Pons (tissue), 1 donor: ENCODE data around the gene CRY2.
"Not testable (repeated sequence)": the region's sequence is repeated elsewhere in the genome, so short reads cannot be mapped to it uniquely, and the experiment has no call there.

Experiments
- DNase-seq: peaks from one replicate; pipeline ENCODE4 v3.0.0-alpha.2; 2016; ENCODE audit warnings: low spot score

Gene CRY2

DNA sequence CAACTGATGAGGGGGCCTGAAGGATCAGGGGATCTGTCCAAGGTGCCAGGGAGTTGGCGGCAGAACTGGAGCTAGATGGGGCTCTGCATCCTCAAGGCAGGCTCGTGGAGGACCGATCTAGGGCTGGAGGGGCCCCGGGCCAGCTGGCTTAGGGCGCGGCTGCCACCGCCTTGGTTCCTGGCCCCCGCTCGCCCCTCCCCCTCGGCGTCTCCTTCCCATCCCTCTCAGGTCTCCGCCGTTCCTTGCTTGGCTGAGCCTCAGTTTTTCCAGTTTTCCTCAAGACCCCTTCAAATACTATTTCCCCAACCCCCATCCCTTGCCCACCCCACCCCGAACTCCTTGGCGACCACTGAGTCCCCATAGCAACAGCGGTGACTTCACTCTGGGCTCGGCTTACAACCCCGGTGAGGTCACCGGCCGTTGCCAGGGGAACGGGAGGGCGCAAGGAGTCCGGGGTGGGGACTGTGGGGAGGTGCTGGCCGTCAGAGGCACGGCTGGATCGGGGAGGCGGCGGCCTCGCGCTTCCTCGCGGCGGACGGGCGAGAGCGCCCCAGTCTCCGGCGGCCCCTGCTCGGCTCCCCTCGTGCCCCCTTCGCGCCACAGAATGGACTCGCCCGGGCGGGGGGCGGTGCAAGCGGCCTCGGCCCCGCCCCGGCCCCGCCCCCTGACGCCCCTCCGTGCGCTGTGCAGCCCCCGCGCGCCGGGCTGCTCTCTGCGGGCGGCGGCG, 52.3 kb downstream of the CRY2 start:
- peak; percentile 90 for DNase-seq

GRCh38 chr11:45900175-45900800, 53.0 kb downstream of the CRY2 start:
- not testable (repeated sequence) for DNase-seq

DNA sequence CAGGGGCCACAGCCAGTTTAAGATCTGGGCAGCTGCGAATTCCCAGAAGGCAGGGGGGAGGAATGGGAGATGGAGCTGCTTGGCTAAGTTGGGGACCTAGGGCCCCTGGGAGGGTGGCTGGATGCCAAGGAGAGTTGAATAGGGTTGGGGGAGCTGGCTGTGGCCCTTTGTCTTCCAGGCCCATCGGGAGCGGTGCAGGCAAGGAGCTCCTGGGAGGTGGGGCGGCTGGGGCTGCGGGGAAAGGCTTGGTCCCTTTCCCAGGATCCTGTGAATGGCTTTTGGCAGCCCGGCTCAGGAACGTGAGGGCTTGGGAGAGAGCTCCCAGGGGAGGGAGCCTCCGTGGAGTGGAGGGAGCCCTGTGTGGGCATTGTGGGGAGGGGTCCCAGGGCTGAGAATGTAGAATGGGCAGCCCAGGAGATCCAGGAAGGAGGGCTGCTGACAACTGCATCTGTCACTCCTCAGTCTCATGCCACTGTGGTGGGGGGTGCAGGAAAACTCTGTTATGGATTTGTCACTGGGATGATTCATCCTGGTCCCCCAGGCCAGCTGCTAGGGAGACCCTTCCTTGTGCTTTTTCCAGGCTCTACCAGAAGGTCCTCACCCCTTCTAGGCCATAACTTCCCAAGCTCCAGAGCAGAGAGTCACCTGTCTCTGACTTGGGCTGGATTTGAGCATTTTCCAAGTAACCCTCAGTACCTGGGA, 53.8 kb downstream of the CRY2 start:
- peak; percentile 77 for DNase-seq

GRCh38 chr11:45901626-45902025, 54.4 kb downstream of the CRY2 start:
- DNase-seq: peak; percentile 97

DNA sequence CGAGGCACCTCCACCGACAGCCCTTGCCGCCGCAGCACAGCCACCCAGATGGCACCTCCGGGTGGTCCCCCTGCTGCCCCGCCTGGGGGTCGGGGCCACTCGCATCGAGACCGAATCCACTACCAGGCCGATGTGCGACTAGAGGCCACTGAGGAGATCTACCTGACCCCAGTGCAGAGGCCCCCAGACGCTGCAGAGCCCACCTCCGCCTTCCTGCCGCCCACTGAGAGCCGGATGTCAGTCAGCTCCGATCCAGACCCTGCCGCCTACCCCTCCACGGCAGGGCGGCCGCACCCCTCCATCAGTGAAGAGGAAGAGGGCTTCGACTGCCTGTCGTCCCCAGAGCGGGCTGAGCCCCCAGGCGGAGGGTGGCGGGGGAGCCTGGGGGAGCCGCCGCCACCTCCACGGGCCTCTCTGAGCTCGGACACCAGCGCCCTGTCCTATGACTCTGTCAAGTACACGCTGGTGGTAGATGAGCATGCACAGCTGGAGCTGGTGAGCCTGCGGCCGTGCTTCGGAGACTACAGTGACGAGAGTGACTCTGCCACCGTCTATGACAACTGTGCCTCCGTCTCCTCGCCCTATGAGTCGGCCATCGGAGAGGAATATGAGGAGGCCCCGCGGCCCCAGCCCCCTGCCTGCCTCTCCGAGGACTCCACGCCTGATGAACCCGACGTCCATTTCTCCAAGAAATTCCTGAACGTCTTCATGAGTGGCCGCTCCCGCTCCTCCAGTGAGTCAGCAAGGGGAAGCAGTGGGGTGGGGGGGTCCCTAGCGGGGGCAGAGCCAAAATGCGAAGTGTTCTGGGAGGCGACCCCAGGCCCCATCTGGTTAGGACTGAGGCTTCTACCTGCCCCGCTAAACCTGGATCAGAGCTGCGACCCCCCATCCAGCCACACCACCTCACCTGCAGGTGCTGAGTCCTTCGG, 55.4 kb downstream of the CRY2 start:
- no peak for DNase-seq

GRCh38 chr11:45904309-45904915, 57.1 kb downstream of the CRY2 start:
- DNase-seq: no peak

DNA sequence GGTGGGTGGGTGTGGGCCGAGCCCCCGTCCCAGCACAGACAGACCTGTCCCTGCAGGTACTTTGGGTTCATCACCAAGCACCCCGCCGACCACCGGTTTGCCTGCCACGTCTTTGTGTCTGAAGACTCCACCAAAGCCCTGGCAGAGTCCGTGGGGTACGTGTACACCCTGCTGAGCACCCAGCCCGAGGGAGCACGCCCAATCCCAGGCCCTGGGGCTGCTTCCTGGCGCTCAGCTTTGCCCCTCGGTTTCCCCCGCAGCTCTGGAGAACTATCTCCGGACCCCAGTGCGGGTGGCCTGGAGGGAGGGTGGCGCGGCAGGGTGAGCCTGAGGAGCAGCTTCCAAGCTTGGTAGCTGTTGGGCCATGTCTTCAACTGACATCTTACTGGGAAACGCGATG, 57.8 kb downstream of the CRY2 start:
- DNase-seq: no peak

GRCh38 chr11:45905576-45905975, 58.3 kb downstream of the CRY2 start:
- DNase-seq: not testable (repeated sequence)

DNA sequence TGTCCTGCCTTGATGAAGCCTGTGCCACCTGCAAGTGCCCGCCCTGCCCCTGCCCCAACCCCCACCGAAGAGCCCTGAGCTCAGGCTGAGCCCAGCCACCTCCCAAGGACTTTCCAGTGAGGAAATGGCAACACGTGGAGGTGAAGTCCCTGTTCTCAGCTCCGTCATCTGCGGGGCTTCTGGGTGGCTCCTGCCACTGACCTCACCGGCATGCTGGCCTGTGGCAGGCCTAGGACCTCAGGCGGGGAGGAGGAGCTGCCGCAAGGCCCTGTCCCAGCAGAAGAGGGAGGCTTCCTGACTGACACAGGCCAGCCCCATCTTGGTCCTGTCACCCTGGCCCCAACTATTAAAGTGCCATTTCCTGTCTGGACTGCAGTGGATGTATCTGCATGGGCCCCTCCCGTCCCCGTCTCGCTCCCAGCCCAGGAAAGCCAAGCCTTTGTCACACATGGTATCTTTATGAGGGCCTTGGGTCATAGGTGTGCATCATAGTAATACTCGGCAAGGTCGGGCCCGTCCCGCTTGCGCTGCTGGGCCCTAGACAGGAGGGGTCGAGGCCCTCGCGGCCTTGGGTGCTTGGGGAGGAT, 58.9 kb downstream of the CRY2 start:
- no peak for DNase-seq

GRCh38 chr11:45906965-45907611, 59.8 kb downstream of the CRY2 start, which contains the start of gene FREY1:
TSS of gene FREY1 (minus strand) at chr11:45907271. CDS start at chr11:45907245, 26 bp downstream.
- DNase-seq: peak; percentile 53

GRCh38 chr11:45907911-45908370, 60.7 kb downstream of the CRY2 start:
- DNase-seq: no peak

DNA sequence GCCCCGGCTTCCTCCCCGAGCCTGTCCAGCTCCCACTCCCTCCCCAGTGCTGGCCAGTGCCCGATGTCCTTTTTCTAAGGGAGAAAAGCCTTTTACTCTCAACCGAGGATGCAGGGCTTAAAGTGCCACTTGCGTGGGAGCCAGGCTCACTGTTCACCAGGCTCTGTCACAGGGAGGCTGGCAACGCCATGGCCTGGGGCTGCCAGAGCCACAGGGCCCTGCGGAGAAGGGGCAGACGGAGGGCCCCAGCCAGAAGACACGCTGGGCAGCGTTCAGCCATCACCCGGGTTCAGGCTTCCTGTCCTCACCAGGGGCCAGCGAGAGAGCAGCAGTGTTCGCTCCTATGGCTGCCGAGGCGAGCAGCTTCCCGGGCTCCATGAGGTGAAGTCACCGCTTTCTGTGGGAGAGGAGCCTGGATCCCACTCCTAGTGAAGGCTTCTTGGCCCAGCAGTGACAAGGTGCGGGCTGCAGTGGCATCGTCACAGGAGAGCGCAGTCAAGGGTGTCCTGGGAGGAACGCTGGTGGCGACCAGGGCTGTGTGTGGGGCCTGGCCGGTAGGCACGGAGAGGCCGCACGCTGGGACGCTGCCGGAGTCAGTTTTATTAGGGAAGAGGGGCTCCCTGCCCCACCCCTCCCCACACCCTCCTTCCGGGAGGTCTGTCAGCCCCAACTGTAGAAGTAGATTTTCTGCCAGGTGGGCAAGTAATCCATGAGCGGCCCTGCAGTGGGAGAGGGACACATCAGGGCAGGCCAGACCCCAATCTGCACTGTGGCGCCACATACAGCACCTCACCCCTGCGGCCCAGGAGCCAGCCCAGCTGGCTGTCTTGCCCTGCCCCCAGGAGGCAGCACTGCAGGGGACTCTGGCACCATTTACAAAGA, 62.6 kb downstream of the CRY2 start:
- DNase-seq: no peak

GRCh38 chr11:45910623-45911022, 63.3 kb downstream of the CRY2 start:
- DNase-seq: no peak

- DNase-seq: no peak
Observed at GRCh38 chr11:45913514-45913913, 66.2 kb downstream of the CRY2 start.

DNA sequence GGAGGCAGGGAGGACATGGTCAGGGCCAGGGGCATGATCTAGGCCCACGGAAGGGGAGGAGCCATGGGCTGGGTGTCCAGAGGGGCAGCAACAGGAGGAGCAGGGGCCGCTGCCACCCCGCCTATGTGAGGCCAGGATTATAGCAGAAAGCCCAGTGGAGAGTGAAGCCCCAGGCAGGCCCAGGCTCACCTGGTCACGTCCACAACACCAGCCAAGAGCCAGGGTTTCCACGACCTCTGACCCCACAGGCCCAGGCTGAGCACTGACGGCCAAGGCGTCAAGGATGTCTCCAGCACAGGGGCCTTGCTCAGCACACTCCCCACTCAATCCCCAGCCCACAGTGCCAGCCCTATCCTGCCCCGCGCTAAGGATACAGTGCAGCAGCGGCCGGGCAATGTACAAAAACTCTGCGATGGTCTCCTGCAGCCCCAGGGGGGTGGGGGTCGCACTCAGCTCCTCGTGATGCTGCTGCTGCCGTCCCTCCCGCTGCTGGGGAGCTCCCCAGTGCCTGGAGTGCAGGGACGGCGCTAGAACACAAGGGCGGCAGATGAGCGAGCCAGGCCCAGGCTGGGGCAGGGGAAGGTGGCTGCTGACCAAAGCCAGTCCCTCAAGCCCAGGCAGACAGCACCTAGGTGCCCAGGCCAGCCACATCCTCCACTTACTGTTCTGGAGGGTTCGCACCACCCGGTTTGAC, 66.8 kb downstream of the CRY2 start:
- DNase-seq: no peak

DNA sequence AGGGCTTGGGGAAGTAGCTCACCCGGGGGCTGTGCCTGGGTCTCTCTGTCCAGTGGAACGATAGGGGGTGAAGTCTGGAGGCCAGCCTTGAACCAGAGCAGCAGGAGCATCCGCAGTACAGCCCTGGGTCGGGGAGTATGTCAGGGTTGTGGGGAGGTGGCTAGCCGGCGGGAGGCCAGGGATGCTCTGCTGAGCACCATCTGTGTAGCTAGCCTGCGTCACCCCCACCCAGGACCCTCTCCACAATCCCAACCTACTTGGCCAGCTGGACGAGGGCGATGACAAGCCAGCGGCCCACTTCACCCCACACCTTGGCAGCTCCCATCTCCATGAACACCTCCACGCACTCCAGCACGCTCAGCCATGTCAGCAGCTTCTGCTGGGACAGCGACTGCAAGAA, 68.2 kb downstream of the CRY2 start:
- DNase-seq: no peak

DNA sequence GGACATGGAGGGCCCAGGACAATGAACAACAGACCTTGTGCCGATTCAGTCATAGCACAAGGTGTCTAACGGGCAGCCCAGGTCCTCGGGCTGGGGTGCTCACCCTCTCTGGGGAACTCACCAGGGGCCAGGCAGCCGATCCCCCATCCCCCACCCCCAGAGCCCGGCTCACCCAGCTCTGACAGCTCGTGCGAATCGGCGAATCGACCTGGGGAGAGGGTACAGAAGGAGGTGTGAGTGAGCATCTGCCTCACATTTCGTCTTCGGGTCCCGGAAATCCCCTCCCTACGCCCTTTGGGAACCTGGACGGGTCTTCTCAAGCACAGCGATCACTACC, 70.0 kb downstream of the CRY2 start:
- no peak for DNase-seq

GRCh38 chr11:45917623-45918330, 70.5 kb downstream of the CRY2 start, which contains the start of gene PEX16:
TSS of gene PEX16 (minus strand) at chr11:45917877. CDS start at chr11:45917811, 66 bp downstream.
- DNase-seq: peak; percentile 98
